Peyer's patch (tissue), 4 donors: ENCODE data around the gene FGL2.

Source experiments
- POLR2A ChIP-seq, 2 donors: fragments of 450-650 bp; IDR thresholded peaks; one replicate each; pipeline ENCODE4 v1.5.1; 2017; ENCODE audit warnings: antibody characterized with exemption in 2 of 2, mild to moderate bottlenecking in 2 of 2, moderate library complexity in 2 of 2
- TF ChIP-seq, protein P1 (sequence below), 6 experiments: fragments of 450-650 bp in 4 of 6; fragments of 200-600 bp in 2 of 6; sonication (generic) in 1 of 6; IDR thresholded peaks; one replicate each; pipeline ENCODE4 v1.5.1; 2017 to 2019; ENCODE audit warnings: antibody characterized with exemption in 6 of 6, mild to moderate bottlenecking in 3 of 6, moderate library complexity in 1 of 6

DNA sequence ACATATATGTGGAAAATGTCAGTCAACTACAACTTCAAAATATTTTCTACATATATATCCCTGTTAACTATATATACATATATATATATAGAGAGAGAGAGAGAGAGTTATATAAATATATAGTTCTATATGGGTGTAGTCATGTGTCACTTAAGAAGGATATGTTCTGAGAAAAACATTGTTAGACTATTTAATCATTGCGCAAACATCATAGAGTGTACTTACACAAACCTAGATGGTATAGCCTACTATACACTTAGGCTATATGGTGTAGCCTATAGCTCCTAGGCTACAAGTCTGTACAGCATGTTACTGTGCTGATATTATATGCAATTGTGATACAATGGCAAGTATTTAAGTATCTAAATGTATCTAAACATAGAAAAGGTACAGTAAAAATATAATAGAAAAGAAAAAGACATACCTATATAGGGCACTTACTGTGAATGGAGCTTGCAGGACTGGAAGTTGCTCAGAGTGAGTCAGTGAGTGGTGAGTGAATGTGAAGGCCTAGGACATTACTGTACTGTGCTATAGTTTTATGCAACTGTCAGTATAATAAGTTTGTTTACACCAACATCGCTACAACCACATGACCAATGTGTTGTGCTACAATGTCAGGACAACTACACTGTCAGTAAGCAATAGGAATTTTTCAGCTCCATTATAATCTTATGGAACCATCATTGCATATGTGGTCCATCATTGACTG is 18.0 kb upstream of the FGL2 start:
- TF ChIP-seq POLR2A (IDR thresholded peaks at IDR 0.05), result no peak
- TF ChIP-seq, protein P1, sequence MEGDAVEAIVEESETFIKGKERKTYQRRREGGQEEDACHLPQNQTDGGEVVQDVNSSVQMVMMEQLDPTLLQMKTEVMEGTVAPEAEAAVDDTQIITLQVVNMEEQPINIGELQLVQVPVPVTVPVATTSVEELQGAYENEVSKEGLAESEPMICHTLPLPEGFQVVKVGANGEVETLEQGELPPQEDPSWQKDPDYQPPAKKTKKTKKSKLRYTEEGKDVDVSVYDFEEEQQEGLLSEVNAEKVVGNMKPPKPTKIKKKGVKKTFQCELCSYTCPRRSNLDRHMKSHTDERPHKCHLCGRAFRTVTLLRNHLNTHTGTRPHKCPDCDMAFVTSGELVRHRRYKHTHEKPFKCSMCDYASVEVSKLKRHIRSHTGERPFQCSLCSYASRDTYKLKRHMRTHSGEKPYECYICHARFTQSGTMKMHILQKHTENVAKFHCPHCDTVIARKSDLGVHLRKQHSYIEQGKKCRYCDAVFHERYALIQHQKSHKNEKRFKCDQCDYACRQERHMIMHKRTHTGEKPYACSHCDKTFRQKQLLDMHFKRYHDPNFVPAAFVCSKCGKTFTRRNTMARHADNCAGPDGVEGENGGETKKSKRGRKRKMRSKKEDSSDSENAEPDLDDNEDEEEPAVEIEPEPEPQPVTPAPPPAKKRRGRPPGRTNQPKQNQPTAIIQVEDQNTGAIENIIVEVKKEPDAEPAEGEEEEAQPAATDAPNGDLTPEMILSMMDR (IDR thresholded peaks at IDR 0.05), result no peak
